NCI-H2107 treated with DMSO at 0.1 percent for 48 hours (cell line): Measurements from ENCODE around the gene SNED1.

ENCODE experiments used
- DNase-seq: peaks from one replicate; lab custom pipeline; 2025; ENCODE audit not compliant: unreplicated experiment; lab: John Stamatoyannopoulos, UW

Gene SNED1

DNA sequence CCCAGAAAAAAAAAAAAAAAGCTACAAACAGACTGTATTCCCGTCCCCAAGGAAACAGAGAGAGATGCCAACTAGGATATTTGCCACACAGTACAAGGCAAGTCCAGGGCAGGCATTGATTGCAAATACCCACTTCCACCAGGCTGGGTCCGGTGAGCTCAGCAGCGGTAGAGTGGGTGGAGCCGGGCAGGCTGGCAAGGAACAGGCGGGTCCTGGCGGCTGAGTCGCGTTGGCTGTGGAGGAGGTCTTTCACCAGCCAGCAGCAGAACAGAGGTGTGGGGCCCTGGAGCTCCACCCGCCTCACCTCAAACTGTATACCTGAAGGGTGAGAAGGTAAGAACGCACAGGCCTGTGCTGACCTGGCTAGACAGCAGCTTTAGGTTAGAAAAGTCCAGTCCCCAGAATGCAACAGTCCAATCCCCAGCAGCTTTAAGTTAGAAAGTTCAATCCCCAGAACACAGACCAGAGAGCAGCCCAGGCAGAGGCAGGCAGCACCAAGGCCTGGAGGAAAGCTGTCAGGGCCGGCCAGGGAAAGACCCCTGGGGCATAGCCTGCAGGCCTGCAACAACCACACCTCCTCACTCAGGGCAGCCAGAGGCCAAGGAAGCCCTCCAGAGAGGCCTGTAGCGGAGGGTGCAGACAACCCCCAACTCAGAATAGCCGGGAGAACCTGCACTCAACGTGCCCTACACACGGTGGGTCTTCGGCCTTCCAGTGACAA is 125.6 kb downstream of the SNED1 start:
- no peak for DNase-seq

DNA sequence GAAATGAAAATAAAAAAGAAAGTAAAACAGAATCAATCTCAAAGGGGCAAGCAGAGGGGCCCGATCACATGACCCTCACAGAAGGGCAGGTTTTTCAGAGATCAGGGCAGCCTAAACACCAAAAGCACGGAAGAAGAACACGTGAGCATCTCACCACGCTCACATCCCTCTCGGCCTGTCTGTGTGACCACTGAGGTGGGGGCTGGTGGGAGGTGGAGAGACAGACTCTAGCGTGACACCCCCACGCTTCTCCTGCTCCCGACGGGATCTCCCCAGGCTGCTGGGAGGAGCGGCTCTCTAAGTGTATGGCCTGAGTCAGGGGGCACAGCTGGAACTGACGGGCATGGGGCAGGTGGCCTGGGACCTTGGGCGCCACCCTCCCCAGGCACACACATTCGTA is 127.2 kb downstream of the SNED1 start:
- DNase-seq: no peak

DNA sequence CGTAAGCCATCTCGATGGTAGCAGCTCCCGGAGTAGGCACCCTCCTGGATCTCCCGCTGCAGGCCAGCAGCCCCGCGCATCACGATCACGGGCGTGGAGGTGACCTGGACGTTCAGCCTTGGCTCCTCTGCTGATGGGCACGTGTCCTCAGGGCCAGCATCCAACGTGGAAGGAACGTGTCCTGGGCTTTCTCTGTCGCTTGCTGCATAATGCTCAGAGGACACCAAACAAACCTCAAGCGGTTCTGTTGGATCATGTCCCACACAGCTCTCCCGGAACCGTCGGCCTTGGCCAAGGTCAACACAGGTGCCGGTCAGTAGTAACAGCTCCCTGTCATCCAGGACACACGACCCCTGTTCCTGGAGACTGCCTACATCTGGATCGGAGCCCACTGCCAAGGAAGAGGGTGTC is 127.8 kb downstream of the SNED1 start:
- DNase-seq: no peak

DNA sequence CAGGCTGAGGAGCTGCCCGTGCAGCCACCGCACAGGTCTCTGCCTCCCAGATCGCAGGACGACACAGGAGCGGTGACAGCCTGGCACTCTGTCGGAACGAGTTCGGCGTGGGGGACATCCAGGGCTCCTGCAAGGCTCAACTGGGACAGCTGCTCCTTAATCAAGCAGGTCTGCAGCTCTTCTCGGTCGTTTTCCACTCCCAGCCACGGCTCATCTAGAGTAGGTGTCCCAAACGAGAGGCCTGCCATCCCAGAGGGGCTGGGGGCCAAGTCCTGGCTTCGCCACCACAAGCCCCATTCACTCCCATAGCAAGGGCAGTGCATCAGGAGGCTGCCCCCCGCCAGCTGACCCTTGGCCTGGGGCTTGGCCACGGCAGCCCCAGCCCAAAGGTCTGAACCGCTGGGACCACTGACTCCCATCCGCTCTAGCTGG is 128.4 kb downstream of the SNED1 start:
- DNase-seq: no peak

DNA sequence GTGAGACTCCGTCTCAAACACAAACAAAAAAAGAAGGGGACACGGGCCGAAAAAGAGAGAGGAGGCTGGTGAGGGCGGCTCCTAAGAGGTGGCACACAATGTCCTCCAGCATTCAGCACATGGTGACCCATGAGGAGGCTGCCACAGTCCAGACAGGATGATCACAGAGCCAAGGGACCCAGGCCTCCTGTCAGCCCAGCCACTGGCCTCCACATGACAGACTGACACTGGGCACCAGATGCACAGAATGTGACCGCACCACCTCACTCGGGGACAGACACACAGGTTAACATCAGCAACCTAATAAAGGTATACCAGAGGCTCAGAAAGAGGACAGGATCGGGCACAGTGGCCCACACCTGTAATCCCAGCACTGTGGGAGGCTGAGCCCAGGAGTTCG is 129.8 kb downstream of the SNED1 start:
- no peak for DNase-seq

DNA sequence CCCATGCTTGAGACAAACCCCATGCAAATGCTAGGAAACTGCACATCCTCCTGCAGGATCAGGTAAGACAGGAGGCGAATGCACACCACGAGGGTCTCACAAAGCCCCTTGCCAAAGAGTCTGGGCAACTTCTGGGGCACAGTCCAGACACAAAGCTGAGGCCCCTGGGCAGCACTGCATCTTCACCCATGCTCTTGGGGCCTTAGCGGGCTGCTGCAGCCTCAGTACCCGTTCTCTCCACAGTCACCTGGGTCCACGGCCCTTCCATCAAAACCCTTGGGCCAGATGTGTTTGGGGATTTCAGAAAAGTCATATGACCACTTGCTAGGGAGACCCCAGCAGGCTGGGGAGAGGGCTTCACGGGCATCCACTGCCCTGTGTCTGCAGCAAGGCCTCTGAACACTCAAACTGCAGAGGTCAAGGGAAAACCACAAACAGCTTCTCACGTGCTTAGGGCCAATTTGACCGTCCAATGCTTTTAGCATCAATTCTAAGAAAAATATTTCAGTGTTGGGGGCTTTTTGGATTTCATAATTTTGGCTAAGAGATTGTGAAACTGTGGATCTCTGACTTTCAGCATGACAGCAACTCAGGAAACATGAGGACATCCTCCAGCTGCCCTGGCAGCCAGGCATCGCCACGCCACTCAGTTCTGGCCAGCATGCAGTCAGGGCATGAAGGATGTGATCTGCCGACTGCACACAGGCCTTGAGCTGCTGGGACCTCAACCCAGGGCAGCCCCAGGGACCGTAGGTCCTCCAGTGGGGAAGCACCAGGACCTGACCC is 130.9 kb downstream of the SNED1 start:
- no peak for DNase-seq

DNA sequence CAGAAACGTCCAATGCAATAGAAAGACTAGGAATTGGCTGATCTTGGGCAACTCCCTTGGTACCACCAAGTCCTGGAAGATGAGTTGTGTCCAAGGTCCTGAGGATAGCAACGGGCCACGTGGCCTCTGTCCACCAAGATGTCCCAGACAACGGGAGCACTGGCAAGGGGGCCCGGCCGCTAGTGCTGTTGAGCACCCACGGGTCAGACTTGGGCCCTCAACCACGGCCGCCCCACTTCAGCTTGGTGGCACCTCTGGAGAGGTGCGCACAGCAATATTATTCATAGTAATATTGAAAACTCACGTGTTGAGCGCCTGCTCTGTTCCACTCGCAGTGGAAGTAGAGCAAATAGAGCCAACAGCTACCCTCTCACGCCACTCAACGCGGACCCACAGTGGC is 131.9 kb downstream of the SNED1 start:
- no peak for DNase-seq

DNA sequence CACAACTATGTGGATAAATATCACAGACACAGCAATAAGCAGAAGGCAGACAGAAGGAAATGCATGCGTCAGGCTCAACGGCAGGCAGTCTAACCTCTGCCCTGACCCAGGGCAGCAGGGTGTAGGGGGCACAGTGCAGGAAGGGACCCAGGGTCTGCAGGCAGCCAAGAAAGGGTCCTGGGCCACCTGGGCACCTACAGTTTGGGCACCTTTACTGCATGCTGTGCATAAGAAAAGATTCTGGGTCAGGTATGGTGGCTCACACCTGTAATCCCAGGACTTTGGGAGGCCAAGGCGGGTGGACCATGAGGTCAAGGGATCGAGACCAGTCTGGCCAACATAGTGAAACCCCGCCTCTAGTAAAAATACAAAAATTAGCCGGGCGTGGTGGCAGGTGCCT is 133.1 kb downstream of the SNED1 start:
- DNase-seq: no peak

DNA sequence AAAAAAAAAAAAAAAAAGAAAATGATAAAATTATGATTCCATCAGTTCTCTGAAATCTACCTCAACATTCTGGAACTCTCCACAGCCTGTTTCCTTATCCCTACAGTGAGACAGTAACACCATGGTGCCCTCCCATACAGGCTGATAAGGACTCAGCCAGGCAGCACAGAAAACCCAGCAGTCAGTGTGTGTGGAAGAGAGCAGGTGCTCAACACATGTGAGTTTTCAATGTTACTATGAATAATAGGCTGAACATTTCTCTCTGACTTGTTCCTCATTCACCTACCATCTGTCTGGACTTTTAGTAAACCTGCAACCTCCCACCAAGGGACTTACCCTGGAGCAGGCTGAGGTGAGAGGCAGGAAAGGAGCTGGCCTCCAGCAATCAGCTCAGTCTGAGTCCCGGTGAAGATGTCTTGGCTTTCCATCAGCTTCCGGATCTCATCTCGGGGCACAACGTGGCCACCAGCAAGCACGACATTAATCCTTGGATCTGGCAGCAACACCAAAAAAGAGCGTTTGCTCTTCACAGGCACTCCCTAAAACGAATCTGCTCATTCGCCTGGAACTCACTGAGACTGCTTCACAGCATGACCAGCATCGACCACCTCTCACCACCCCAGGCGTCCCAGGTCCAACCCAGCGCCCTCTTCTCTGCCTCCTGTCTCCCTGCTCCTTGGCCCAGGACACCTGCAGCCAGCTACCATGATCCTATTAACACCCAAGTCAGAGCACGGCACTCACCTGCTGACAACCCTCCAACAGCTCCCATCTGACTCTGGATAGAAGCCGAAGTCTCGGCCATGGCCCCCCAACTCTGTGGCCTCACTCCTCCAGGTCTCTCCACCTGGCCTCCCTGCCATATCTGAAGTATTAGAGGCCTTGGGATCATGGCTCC is 134.4 kb downstream of the SNED1 start:
- DNase-seq: no peak

DNA sequence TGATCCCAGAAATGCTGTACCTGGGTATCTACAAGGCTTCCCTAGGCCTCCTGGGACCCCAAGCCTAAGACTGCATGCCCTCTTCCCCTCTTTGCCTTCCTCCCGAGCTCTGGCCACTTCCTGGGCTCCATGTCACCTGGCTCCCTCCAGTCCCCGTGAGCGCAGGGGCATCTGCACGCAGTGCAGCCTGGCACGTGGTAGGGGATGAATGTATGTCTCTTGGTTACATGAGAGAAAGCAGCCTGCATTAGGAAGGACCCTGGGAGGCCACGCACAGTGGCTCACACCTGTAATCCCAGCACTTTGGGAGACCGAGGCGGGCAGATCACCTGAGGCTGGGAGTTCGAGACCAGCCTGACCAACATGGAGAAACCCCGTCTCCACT is 135.0 kb downstream of the SNED1 start:
- DNase-seq: no peak

DNA sequence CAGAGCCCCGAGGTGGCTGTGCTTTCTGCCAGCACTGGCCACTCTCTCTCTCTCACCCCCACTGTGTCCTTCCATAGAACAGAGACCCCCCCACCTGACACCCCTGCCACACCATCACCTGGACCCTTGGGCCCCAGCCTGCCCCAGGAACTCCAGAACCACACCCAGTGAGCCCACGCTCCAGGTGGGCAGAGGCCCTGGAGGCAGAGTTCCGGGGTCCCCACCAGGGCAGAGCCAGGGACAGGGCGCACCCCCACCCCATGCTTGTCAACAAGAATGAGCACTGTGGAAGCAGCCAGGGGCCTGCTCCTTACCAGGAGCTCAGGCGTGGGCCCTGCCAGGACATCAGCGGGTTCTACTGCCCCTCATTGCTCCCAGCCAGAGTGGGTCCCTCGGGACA is 136.3 kb downstream of the SNED1 start:
- no peak for DNase-seq

DNA sequence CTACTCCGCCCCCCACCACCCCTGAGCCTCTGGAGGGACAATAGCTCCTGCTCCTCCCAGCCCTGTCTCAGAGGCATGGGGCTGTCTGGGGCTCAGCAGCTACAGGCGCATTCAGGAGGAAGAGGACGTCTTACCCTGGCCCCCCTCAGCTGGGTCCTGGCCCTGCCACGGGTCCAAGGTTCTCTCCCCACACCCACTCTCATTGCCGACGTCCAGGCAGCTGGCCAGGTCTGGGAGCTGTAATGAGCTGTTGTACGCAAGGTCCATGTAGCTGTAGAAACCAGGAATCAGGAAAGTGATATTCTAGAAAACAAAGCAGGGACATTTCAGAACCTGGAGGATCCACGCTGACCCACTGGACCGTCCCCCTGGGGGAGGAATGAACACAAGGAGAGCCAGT is 137.3 kb downstream of the SNED1 start:
- DNase-seq: no peak

DNA sequence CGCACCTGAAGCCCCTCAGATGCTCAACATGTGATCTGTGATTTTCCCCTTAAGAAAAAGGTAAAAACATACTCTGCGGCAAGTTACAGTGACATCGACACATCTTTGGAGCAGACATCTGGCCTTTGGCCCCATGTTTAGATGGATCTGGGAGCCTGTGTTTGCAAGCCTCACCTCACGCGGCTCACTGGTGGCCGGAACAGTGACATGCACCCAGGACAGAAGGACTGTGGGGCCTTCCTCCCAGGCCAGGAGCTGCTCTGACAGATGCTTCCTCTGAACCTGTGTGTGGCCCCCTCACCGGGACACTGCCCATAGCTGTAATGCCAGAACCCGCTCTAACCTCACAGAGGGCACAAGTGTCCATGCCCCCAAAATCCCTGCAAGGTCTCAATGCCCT is 137.8 kb downstream of the SNED1 start:
- no peak for DNase-seq

DNA sequence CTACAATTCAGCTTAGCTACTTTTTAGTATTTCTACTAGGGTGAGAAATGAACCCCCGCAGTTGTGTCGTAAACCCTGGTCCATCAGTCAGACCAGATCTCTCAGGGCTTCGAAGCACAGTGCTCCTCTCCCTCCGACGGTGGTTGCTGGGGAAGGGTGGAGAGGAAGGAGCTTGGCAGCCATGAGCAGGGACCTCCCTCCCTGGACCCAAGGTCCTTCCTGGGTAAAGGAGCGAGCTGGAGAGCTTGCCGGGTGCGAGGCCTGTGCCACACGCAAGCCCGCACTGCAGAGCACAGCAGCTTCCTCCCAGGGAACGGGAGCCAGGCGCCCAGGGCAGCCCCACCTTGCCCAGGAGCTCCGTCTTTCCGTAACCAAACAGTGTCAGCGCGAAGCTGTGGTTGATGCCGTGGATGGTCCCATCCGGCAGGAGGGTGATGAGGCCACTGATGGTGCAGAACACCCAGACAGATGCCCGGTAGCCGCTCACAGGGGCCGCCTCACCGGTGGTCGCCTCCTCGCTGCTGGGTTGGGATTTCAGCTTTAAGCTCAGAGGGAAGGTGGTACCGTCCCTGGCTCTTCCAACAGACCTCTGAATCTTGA is 138.3 kb downstream of the SNED1 start:
- DNase-seq: no peak

DNA sequence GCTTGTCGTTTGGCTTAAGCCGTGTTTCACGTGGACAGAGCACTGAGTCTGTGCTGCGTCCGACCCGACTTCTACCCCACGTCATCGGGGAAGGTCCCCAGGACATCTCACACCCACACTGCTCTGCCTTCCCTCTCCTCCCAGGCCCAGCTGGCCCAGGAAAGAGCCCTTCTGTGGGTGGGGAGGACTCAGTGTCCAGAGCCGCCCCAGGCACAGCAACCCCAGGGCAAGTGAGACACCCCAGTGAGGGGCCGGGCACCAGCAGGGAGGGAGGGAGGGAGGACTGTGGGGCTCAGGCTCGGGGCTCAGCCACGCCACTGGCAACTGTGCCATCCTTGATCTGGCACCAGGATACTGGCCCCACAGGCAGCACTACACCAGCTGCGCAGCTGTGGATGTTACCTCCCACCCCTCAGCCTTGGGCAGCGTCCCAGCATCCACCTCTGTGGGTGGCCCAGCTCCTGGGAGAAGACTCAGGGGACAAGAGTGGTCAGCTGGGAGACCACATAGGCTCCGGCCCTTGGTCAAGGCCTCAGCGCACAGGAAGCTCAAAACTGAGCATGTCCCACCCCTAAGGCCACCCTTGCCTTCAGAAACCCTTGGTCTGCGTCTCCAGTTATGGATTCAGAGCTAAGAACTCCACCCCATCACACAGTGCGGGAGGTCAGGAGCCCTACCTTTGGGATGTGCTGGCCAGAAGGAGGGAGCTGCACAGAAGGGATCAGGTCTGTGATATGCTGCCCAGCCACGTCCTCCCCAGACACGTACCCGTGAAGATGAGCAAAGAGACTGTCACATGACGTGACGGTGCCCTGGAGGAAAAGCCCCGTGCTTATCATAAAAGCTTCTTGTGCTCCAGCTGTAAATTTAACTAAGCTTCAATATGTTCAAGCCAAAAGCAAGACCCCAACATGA is 139.1 kb downstream of the SNED1 start:
- DNase-seq: no peak

DNA sequence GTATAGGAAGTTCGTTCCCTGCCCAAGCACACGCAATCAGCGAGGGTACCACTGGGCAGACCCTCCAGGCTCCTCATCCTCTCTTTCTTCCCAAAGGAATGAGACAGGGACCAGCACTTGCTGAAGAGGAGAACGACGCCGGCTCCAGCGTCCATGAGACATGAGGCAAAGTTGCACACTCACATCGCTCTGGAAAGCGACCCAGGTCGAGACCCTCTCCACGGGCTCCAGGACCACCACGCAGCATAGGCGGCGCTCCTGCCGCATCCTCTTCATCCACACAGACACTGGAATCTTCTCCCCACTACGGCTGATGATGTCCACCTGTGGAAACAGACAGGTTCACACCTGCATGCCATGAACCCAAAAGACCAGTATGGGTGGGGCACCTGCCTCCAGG is 140.1 kb downstream of the SNED1 start:
- no peak for DNase-seq

DNA sequence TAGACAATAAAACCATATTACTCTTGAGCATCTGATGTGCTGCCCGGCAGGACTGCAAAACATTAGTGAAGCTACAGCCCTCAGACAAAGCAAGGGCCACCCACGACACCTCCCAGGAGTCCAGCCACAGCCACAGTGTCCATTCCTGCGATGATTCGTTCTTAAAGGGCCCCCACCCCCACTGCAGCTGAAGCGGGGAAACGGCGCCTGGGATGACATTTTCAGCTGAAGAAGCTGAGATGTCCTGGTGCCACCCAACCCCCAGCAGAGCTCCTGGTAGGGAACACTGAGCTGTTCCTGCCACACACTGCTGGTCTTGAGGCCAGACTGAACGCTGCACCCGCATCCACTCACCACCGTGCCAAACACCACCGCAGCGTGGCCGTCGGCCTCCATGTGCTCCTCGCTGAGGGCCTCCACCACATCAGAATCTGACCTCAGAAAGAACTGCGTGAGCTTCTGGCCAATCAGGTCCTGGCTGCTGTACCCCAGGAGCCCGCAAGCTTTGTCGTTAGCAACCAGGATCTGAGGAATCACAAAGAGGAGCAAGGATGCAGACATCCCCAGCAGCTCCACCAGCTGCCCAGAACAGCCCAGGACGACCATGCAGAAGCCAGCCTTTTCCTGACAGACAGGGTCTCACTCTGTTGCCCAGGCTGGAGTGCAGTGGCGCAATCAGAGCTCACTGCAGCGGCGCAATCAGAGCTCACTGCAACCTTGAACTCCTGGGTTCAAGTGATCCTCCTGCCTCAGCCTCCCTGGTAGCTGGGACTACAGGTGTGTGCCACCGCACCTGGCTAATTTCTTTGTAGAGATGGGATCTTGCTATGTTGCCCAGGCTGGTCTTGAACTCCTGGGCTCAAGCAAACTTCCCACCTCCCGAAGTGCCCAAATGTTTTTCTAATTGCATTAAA is 141.4 kb downstream of the SNED1 start:
- no peak for DNase-seq

DNA sequence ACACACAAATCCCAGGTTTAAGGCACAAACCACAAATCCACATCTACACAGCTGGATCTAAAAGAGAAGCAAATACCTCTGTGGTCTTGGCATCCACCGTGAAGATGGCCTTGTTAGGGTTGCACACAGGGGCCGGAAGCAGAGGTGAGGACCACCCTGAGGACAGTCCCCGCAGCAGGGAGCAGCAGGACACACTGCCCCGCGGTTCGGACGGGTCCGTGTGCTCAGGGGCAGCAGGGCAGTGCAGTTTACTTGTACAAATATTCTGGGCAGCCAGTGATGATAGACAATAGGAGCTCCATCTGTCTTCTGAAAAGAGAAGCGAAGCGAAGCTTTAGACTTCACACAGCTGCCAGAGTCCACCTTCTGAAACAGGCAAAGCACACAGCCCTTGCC is 142.0 kb downstream of the SNED1 start:
- DNase-seq: no peak

DNA sequence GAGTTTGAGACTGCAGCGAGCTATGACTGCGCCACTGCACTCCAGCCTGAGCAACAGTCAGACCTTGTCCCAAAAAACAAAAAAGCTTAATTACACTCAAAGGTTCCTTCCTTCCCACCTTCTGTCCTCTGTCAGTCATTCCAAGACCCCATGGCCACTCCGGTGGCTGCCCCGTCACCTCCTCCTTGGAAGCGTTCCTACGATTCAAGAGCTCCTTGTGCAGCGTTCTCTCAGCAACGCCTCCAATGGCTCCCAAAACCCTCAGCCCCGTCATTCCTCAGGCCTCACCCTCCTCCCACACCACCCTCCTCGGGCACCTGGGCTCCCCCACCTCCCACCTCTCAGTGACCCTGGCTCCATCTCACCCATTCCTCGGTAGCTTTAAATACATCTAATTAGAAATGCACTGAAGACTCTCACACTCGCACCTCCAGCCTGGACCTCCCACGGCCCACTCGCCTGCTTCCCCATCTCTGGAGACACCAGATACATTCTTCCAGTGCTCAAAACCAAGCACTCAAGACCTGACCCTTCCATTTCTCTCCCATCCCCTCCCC is 142.9 kb downstream of the SNED1 start:
- no peak for DNase-seq
